K562 (cell line): Measurements from ENCODE around the gene RER1. TPM values are rescaled to one million over a fixed set of nuclear protein-coding genes. Genes with fewer than 3 reads are reported as not detected.

Source experiments
- ATAC-seq: fragments of 200-7000 bp; cut with Tn5 transposase; 3 replicates; pipeline ENCODE4 v1.9.1; 2020; ENCODE audit warnings: moderate library complexity
- BruUV-seq: library from RNA; stranded (reverse); fragments of 400-500 nt; replicated peaks from 2 replicates; lab custom pipeline; 2021; lab: Mats Ljungman, UMichigan
- CTCF ChIA-PET: fragments of 300-600 bp; formaldehyde crosslinking; extraction: SDS; loops from one replicate; lab custom pipeline; 2021; ENCODE audit warnings: low intra/inter-chr PET ratio; lab: Yijun Ruan, JAX
- POLR2A ChIA-PET: fragments of 300-600, 350-650 bp; sonication (Branson Sonifier 250); formaldehyde crosslinking; extraction: SDS; loops from one replicate; lab custom pipeline; 2021; ENCODE audit warnings: antibody characterized with exemption, inconsistent platforms; lab: Yijun Ruan, JAX
- DNase-seq, 4 experiments: peaks; one replicate each; pipeline versions ENCODE4 v3.0.0 to v3.0.0-alpha.2; 2011 to 2018; ENCODE audit warnings: low spot score in 3 of 4, mixed read lengths in 3 of 4; ENCODE audit errors: extremely low read depth in 1 of 4
- FAIRE-seq: peaks from 2 replicates; lab custom pipeline; 2011; peaks lifted over from hg19 to GRCh38; lab: Jason Lieb, UNC
- H2AFZ ChIP-seq: 2 replicates; pipeline ENCODE4 v1.6.0; 2011; ENCODE audit warnings: low read depth, low read length, control low read depth, inconsistent platforms
- H3K27ac ChIP-seq: fragments of 200-600 bp; 3 replicates; pipeline ENCODE4 v1.8.0; 2011; ENCODE audit warnings: low read depth, mild to moderate bottlenecking, control low read depth, inconsistent platforms, low read length, moderate library complexity, mixed read lengths; ENCODE audit errors: extremely low read depth
- H3K27me3 ChIP-seq, 2 experiments: fragments of 300-600 bp in 1 of 2; 2 replicates in 1 of 2; 3 replicates in 1 of 2; pipeline versions ENCODE4 v1.6.0 to v1.8.0; 2011; ENCODE audit warnings: inconsistent platforms in 2 of 2, low read length in 2 of 2, mild to moderate bottlenecking in 1 of 2, mixed read lengths in 1 of 2, moderate library complexity in 1 of 2; ENCODE audit not compliant: control insufficient read depth in 2 of 2, insufficient read depth in 2 of 2
- H3K36me3 ChIP-seq: fragments of 300-600 bp; 3 replicates; pipeline ENCODE4 v1.8.0; 2011; ENCODE audit warnings: mild to moderate bottlenecking, low read length, inconsistent platforms; ENCODE audit not compliant: control insufficient read depth, insufficient read depth
- H3K4me1 ChIP-seq, 2 experiments: fragments of 200-600 bp in 1 of 2; replicated peaks in 1 of 2; 2 replicates in 1 of 2; 3 replicates in 1 of 2; pipeline versions ENCODE4 v1.5.1 to v1.8.0; 2011; ENCODE audit warnings: inconsistent platforms in 2 of 2, low read length in 2 of 2, mild to moderate bottlenecking in 1 of 2, mixed read lengths in 1 of 2, moderate library complexity in 1 of 2; ENCODE audit not compliant: control insufficient read depth in 2 of 2, insufficient read depth in 2 of 2
- H3K4me2 ChIP-seq: 2 replicates; pipeline ENCODE4 v1.6.1; 2011; ENCODE audit warnings: low read length, control low read depth, inconsistent platforms, mixed read lengths; ENCODE audit not compliant: insufficient read depth
- H3K4me3 ChIP-seq: fragments of 200-600 bp; sonication (generic), shearing (Covaris generic); 2 replicates; pipeline ENCODE4 v1.5.1; 2016; ENCODE audit warnings: control low read depth, inconsistent platforms
- H3K79me2 ChIP-seq: fragments of 200-600 bp; 3 replicates; pipeline ENCODE4 v1.8.0; 2011; ENCODE audit warnings: low read length, inconsistent platforms; ENCODE audit not compliant: control insufficient read depth, insufficient read depth
- H3K9ac ChIP-seq, 2 experiments: 2 replicates each; pipeline versions ENCODE4 v1.6.0 to v1.6.1; 2011; ENCODE audit warnings: low read depth in 2 of 2, low read length in 2 of 2, control low read depth in 1 of 2, inconsistent platforms in 1 of 2, mild to moderate bottlenecking in 1 of 2, mixed read lengths in 1 of 2; ENCODE audit not compliant: insufficient read depth in 1 of 2
- H3K9me1 ChIP-seq: one replicate; pipeline ENCODE4 v1.6.0; 2011; ENCODE audit warnings: inconsistent platforms, mild to moderate bottlenecking, low read length, moderate library complexity; ENCODE audit not compliant: control insufficient read depth, insufficient read depth
- H3K9me3 ChIP-seq: replicated peaks from 2 replicates; pipeline ENCODE4 v1.5.1; 2011; ENCODE audit warnings: low read depth, low read length, inconsistent platforms; ENCODE audit not compliant: control insufficient read depth, insufficient read depth
- H4K20me1 ChIP-seq: replicated peaks from 2 replicates; pipeline ENCODE4 v1.6.1; 2011; ENCODE audit warnings: low read length, inconsistent platforms, mixed read lengths; ENCODE audit not compliant: control insufficient read depth, insufficient read depth
- CTCFL ChIP-seq: IDR thresholded peaks from 2 replicates; pipeline ENCODE4 v1.6.1; 2011; ENCODE audit warnings: borderline replicate concordance, low read depth, mild to moderate bottlenecking, moderate library complexity, low read length; ENCODE audit not compliant: insufficient read depth, poor library complexity, severe bottlenecking
- DPF2 ChIP-seq: fragments of 450-650 bp; IDR thresholded peaks from 2 replicates; pipeline ENCODE4 v1.6.1; 2016
- EP300 ChIP-seq: IDR thresholded peaks from 2 replicates; pipeline ENCODE4 v1.6.1; 2012; ENCODE audit warnings: low read length, improper control_type of control experiment
- EWSR1 ChIP-seq: fragments of 450-650 bp; IDR thresholded peaks from 2 replicates; pipeline ENCODE4 v1.6.1; 2018; ENCODE audit warnings: borderline replicate concordance, mild to moderate bottlenecking, low read depth, moderate library complexity; ENCODE audit not compliant: partially characterized antibody
- HDGF ChIP-seq: fragments of 450-650 bp; IDR thresholded peaks from 2 replicates; pipeline ENCODE4 v1.6.1; 2016
- LARP7 ChIP-seq: fragments of 450-650 bp; IDR thresholded peaks from 2 replicates; pipeline ENCODE4 v1.6.1; 2016
- MAFF ChIP-seq: IDR thresholded peaks from 2 replicates; pipeline ENCODE4 v1.6.1; 2012; ENCODE audit warnings: low read length, improper control_type of control experiment
- PRMT5 ChIP-seq: sonication (generic); formaldehyde crosslinking; IDR thresholded peaks from 2 replicates; pipeline ENCODE4 v1.5.0; 2020; ENCODE audit warnings: missing genetic modification reagents
- SMAD2 ChIP-seq: fragments of 150-350 bp; IDR thresholded peaks from 2 replicates; pipeline ENCODE4 v1.6.1; 2014; ENCODE audit warnings: low read depth, mild to moderate bottlenecking, low read length
- SRSF3 ChIP-seq: fragments of 200-400 bp; formaldehyde crosslinking; IDR thresholded peaks from 2 replicates; pipeline ENCODE4 v1.6.1; 2016; ENCODE audit warnings: mild to moderate bottlenecking, low read length, moderate library complexity; ENCODE audit not compliant: insufficient read depth
- STAT6 ChIP-seq: sonication (generic); formaldehyde crosslinking; IDR thresholded peaks from 2 replicates; pipeline ENCODE4 v1.8.1; 2023; ENCODE audit warnings: mild to moderate bottlenecking, missing genetic modification reagents
- ZNF217 ChIP-seq: sonication (generic); formaldehyde crosslinking; IDR thresholded peaks from 2 replicates; pipeline ENCODE4 v1.8.0; 2022; ENCODE audit warnings: mild to moderate bottlenecking, missing genetic modification reagents
- ZNF280B ChIP-seq: fragments of 250-450 bp; sonication (Bioruptor Pico); IDR thresholded peaks from 2 replicates; pipeline ENCODE4 v1.5.1; 2021; ENCODE audit warnings: mild to moderate bottlenecking
- ZNF561 ChIP-seq: fragments of 450-650 bp; formaldehyde crosslinking; conservative IDR thresholded peaks from 2 replicates; pipeline ENCODE4 v1.4.0; 2020; ENCODE audit warnings: mild to moderate bottlenecking, moderate library complexity
- WGBS: fragments of 100-300 bp; shearing (Covaris generic); methylation state at CpG from one replicate; pipeline ENCODE4 v1.1.6; 2016; ENCODE audit warnings: low coverage, mixed read lengths; ENCODE audit not compliant: insufficient coverage; ENCODE audit errors: missing lambda C conversion rate; 5-methylcytosine and 5-hydroxymethylcytosine counted together
- in situ Hi-C: fragments of 300-500 bp; cut with MboI; formaldehyde crosslinking; loops from 4 replicates; pipeline ENCODE4 v1.15.0; 2018; ENCODE audit warnings: inconsistent platforms, mixed read lengths
- intact Hi-C: fragments of 100-400 bp; cut with micrococcal nuclease; formaldehyde crosslinking; loops from 2 replicates; pipeline ENCODE4 v1.14.2; 2022
- polyA plus RNA-seq, 8 experiments: library from polyadenylated mRNA; depleted of rRNA in 4 of 8; stranded (reverse) in 5 of 8; unstranded in 3 of 8; fragments of >200 nt; fragmentation: Nextera tagmentation in 2 of 8; fragmentation: Illumina TruSeq in 1 of 8; extraction: Ambion mirVana in 2 of 8; extraction: Trizol in 1 of 8; gene quantifications; 2 replicates each; pipeline versions ENCODE4 v1.2.1 to v1.2.3, GENCODE V29; 2011 to 2014; ENCODE audit warnings: inconsistent platforms in 1 of 8, missing spikeins in 1 of 8
- total RNA-seq, 7 experiments: library from RNA; depleted of rRNA in 6 of 7; stranded (reverse); fragments of >200 nt in 6 of 7; fragmentation: Illumina TruSeq in 2 of 7; extraction: Trizol in 2 of 7; gene quantifications; 2 replicates each; pipeline versions ENCODE4 v1.2.1 to v1.2.3, GENCODE V29; 2011 to 2021; ENCODE audit warnings: low replicate concordance in 1 of 7

RER1 gene
- total and polyA plus RNA-seq, 9 of the 15 experiments (the other 6 are each of a cell fraction or from before 2014, with no cell fraction given), result 19.6 to 354 (median 183) TPM

- Histone ChIP-seq H3K9me1 (no peaks in the 10 kb centered on the region), H3K4me2 (no peak overlapping the region), H3K9ac (no peak overlapping the region), H3K27me3 (peaks cover 69 to 88% of the 10 kb centered on the region in 2 experiments; a peak in 4 of 5 replicates), H3K27ac (no peak overlapping the region), H3K4me3 (no peak overlapping the region), H4K20me1 (peaks cover 16% of the 10 kb centered on the region), H3K4me1 (peaks cover 0 to 41% of the 10 kb centered on the region in 2 experiments; a peak in 2 of 5 replicates), H3K36me3 (no peaks in the 10 kb centered on the region), H3K9me3 (no peaks in the 10 kb centered on the region), H3K79me2 (no peaks in the 10 kb centered on the region), H2AFZ (no peak overlapping the region)
- no TSS peak for BruUV-seq
- no peak for FAIRE-seq
- intact Hi-C loops, result no loop called here
- POLR2A ChIA-PET, result interaction anchor here (0.7 kb wide), 1 partner anchor 11 kb away, joined by 4 read pairs; no protein-coding TSS in a partner anchor
- 28% methylated on average over 29 of the region's 29 CpGs for WGBS
- no peak for ATAC-seq
- CTCF ChIA-PET, result no interaction called here
- in situ Hi-C loops, result no loop called here
- DNase-seq, result no peak
- TF ChIP-seq EP300 (no peak), LARP7 (no peak), STAT6 (CRISPR knock-in tag) (no peak), SRSF3 (no peak), MAFF (no peak), DPF2 (no peak), ZNF561 (CRISPR knock-in tag) (no peak), SMAD2 (no peak), PRMT5 (no peak), ZNF280B (no peak), HDGF (no peak), CTCFL (no peak), EWSR1 (no peak), ZNF217 (CRISPR knock-in tag) (no peak)
These were observed 46.8 kb upstream of the RER1 start for GRCh38 chr1:2344744-2345296.
